K562 (cell line): ENCODE measurements around the gene APC2. TPM values are rescaled to one million over a fixed set of nuclear protein-coding genes. Genes with fewer than 3 reads are reported as not detected.
A peak's percentile ranks its signal among the peaks of the same experiment; 100 is the strongest.

Experiments
- ATAC-seq: fragments of 200-7000 bp; cut with Tn5 transposase; 3 replicates; pipeline ENCODE4 v1.9.1; 2020; ENCODE audit warnings: moderate library complexity
- BruUV-seq: library from RNA; stranded (reverse); fragments of 400-500 nt; replicated peaks from 2 replicates; lab custom pipeline; 2021; lab: Mats Ljungman, UMichigan
- CTCF ChIA-PET: fragments of 300-600 bp; formaldehyde crosslinking; extraction: SDS; loops from one replicate; lab custom pipeline; 2021; ENCODE audit warnings: low intra/inter-chr PET ratio; lab: Yijun Ruan, JAX
- POLR2A ChIA-PET: fragments of 300-600, 350-650 bp; sonication (Branson Sonifier 250); formaldehyde crosslinking; extraction: SDS; loops from one replicate; lab custom pipeline; 2021; ENCODE audit warnings: antibody characterized with exemption, inconsistent platforms; lab: Yijun Ruan, JAX
- DNase-seq, 4 experiments: peaks; one replicate each; pipeline versions ENCODE4 v3.0.0 to v3.0.0-alpha.2; 2011 to 2018; ENCODE audit warnings: low spot score in 3 of 4, mixed read lengths in 3 of 4; ENCODE audit errors: extremely low read depth in 1 of 4
- FAIRE-seq: peaks from 2 replicates; lab custom pipeline; 2011; peaks lifted over from hg19 to GRCh38; lab: Jason Lieb, UNC
- H2AFZ ChIP-seq: 2 replicates; pipeline ENCODE4 v1.6.0; 2011; ENCODE audit warnings: low read depth, low read length, control low read depth, inconsistent platforms
- H3K27ac ChIP-seq: fragments of 200-600 bp; 3 replicates; pipeline ENCODE4 v1.8.0; 2011; ENCODE audit warnings: low read depth, mild to moderate bottlenecking, control low read depth, inconsistent platforms, low read length, moderate library complexity, mixed read lengths; ENCODE audit errors: extremely low read depth
- H3K27me3 ChIP-seq, 2 experiments: fragments of 300-600 bp in 1 of 2; 2 replicates in 1 of 2; 3 replicates in 1 of 2; pipeline versions ENCODE4 v1.6.0 to v1.8.0; 2011; ENCODE audit warnings: inconsistent platforms in 2 of 2, low read length in 2 of 2, mild to moderate bottlenecking in 1 of 2, mixed read lengths in 1 of 2, moderate library complexity in 1 of 2; ENCODE audit not compliant: control insufficient read depth in 2 of 2, insufficient read depth in 2 of 2
- H3K36me3 ChIP-seq: fragments of 300-600 bp; 3 replicates; pipeline ENCODE4 v1.8.0; 2011; ENCODE audit warnings: mild to moderate bottlenecking, low read length, inconsistent platforms; ENCODE audit not compliant: control insufficient read depth, insufficient read depth
- H3K4me1 ChIP-seq, 2 experiments: fragments of 200-600 bp in 1 of 2; replicated peaks in 1 of 2; 2 replicates in 1 of 2; 3 replicates in 1 of 2; pipeline versions ENCODE4 v1.5.1 to v1.8.0; 2011; ENCODE audit warnings: inconsistent platforms in 2 of 2, low read length in 2 of 2, mild to moderate bottlenecking in 1 of 2, mixed read lengths in 1 of 2, moderate library complexity in 1 of 2; ENCODE audit not compliant: control insufficient read depth in 2 of 2, insufficient read depth in 2 of 2
- H3K4me2 ChIP-seq: 2 replicates; pipeline ENCODE4 v1.6.1; 2011; ENCODE audit warnings: low read length, control low read depth, inconsistent platforms, mixed read lengths; ENCODE audit not compliant: insufficient read depth
- H3K4me3 ChIP-seq: fragments of 200-600 bp; sonication (generic), shearing (Covaris generic); 2 replicates; pipeline ENCODE4 v1.5.1; 2016; ENCODE audit warnings: control low read depth, inconsistent platforms
- H3K79me2 ChIP-seq: fragments of 200-600 bp; 3 replicates; pipeline ENCODE4 v1.8.0; 2011; ENCODE audit warnings: low read length, inconsistent platforms; ENCODE audit not compliant: control insufficient read depth, insufficient read depth
- H3K9ac ChIP-seq, 2 experiments: 2 replicates each; pipeline versions ENCODE4 v1.6.0 to v1.6.1; 2011; ENCODE audit warnings: low read depth in 2 of 2, low read length in 2 of 2, control low read depth in 1 of 2, inconsistent platforms in 1 of 2, mild to moderate bottlenecking in 1 of 2, mixed read lengths in 1 of 2; ENCODE audit not compliant: insufficient read depth in 1 of 2
- H3K9me1 ChIP-seq: one replicate; pipeline ENCODE4 v1.6.0; 2011; ENCODE audit warnings: inconsistent platforms, mild to moderate bottlenecking, low read length, moderate library complexity; ENCODE audit not compliant: control insufficient read depth, insufficient read depth
- H3K9me3 ChIP-seq: replicated peaks from 2 replicates; pipeline ENCODE4 v1.5.1; 2011; ENCODE audit warnings: low read depth, low read length, inconsistent platforms; ENCODE audit not compliant: control insufficient read depth, insufficient read depth
- H4K20me1 ChIP-seq: replicated peaks from 2 replicates; pipeline ENCODE4 v1.6.1; 2011; ENCODE audit warnings: low read length, inconsistent platforms, mixed read lengths; ENCODE audit not compliant: control insufficient read depth, insufficient read depth
- BHLHE40 ChIP-seq: IDR thresholded peaks from 2 replicates; pipeline ENCODE4 v1.6.1; 2011; ENCODE audit warnings: low read length, improper control_type of control experiment
- BRD9 ChIP-seq: fragments of 450-650 bp; IDR thresholded peaks from 2 replicates; pipeline ENCODE4 v1.6.1; 2018; ENCODE audit warnings: low read depth; ENCODE audit not compliant: partially characterized antibody
- HDAC3 ChIP-seq: fragments of 450-650 bp; IDR thresholded peaks from 2 replicates; pipeline ENCODE4 v1.6.1; 2018; ENCODE audit warnings: borderline replicate concordance, mild to moderate bottlenecking, moderate library complexity; ENCODE audit not compliant: partially characterized antibody
- HMGN3 ChIP-seq: IDR thresholded peaks from 2 replicates; pipeline ENCODE4 v1.6.1; 2011; ENCODE audit warnings: borderline replicate concordance, low read depth, mild to moderate bottlenecking, mixed read lengths, low read length; ENCODE audit not compliant: insufficient read length; ENCODE audit errors: extremely low read depth
- KLF13 ChIP-seq: fragments of 450-650 bp; IDR thresholded peaks from 2 replicates; pipeline ENCODE4 v1.6.1; 2016; ENCODE audit warnings: missing genetic modification characterization, low read depth, mild to moderate bottlenecking, missing compliant biosample characterization, moderate library complexity, borderline replicate concordance
- NFE2L1 ChIP-seq: fragments of 450-650 bp; IDR thresholded peaks from 2 replicates; pipeline ENCODE4 v1.6.1; 2016; ENCODE audit warnings: missing genetic modification characterization, low read depth, mild to moderate bottlenecking, missing compliant biosample characterization, moderate library complexity, borderline replicate concordance
- NRF1 ChIP-seq, 2 experiments: fragments of 450-650 bp; IDR thresholded peaks in 1 of 2; conservative IDR thresholded peaks in 1 of 2; 2 replicates each; pipeline ENCODE4 v1.6.1; 2014; ENCODE audit warnings: mild to moderate bottlenecking in 2 of 2
- PHTF2 ChIP-seq: fragments of 250-450 bp; sonication (Bioruptor Pico); IDR thresholded peaks from 2 replicates; pipeline ENCODE4 v1.5.0; 2021; ENCODE audit warnings: mild to moderate bottlenecking
- RBFOX2 ChIP-seq: fragments of 200-400 bp; formaldehyde crosslinking; IDR thresholded peaks from 2 replicates; pipeline ENCODE4 v1.6.1; 2017; ENCODE audit warnings: low read depth, mild to moderate bottlenecking, low read length, moderate library complexity
- ZBED1 ChIP-seq: IDR thresholded peaks from 2 replicates; pipeline ENCODE4 v1.6.1; 2014
- ZBTB7A ChIP-seq: IDR thresholded peaks from 2 replicates; pipeline ENCODE4 v1.6.1; 2011; ENCODE audit warnings: low read depth, mild to moderate bottlenecking, low read length, moderate library complexity, borderline replicate concordance; ENCODE audit not compliant: control insufficient read depth
- ZNF12 ChIP-seq: sonication (generic); formaldehyde crosslinking; IDR thresholded peaks from 2 replicates; pipeline ENCODE4 v1.4.0; 2020; ENCODE audit warnings: mild to moderate bottlenecking, missing genetic modification reagents
- ZNF583 ChIP-seq: fragments of 250-450 bp; sonication (Bioruptor Pico); IDR thresholded peaks from 2 replicates; pipeline ENCODE4 v1.4.0; 2020
- ZNF696 ChIP-seq: fragments of 250-450 bp; sonication (Bioruptor Pico); conservative IDR thresholded peaks from 2 replicates; pipeline ENCODE4 v1.4.0; 2020; ENCODE audit warnings: mild to moderate bottlenecking, moderate library complexity
- WGBS: fragments of 100-300 bp; shearing (Covaris generic); methylation state at CpG from one replicate; pipeline ENCODE4 v1.1.6; 2016; ENCODE audit warnings: low coverage, mixed read lengths; ENCODE audit not compliant: insufficient coverage; ENCODE audit errors: missing lambda C conversion rate; 5-methylcytosine and 5-hydroxymethylcytosine counted together
- in situ Hi-C: fragments of 300-500 bp; cut with MboI; formaldehyde crosslinking; loops from 4 replicates; pipeline ENCODE4 v1.15.0; 2018; ENCODE audit warnings: inconsistent platforms, mixed read lengths
- intact Hi-C: fragments of 100-400 bp; cut with micrococcal nuclease; formaldehyde crosslinking; loops from 2 replicates; pipeline ENCODE4 v1.14.2; 2022
- polyA plus RNA-seq, 8 experiments: library from polyadenylated mRNA; depleted of rRNA in 4 of 8; stranded (reverse) in 5 of 8; unstranded in 3 of 8; fragments of >200 nt; fragmentation: Nextera tagmentation in 2 of 8; fragmentation: Illumina TruSeq in 1 of 8; extraction: Ambion mirVana in 2 of 8; extraction: Trizol in 1 of 8; gene quantifications; 2 replicates each; pipeline versions ENCODE4 v1.2.1 to v1.2.3, GENCODE V29; 2011 to 2014; ENCODE audit warnings: inconsistent platforms in 1 of 8, missing spikeins in 1 of 8
- total RNA-seq, 7 experiments: library from RNA; depleted of rRNA in 6 of 7; stranded (reverse); fragments of >200 nt in 6 of 7; fragmentation: Illumina TruSeq in 2 of 7; extraction: Trizol in 2 of 7; gene quantifications; 2 replicates each; pipeline versions ENCODE4 v1.2.1 to v1.2.3, GENCODE V29; 2011 to 2021; ENCODE audit warnings: low replicate concordance in 1 of 7
- TF ChIP-seq, protein P1 (sequence below), 2 experiments: IDR thresholded peaks; 2 replicates each; pipeline ENCODE4 v1.6.1; 2011; ENCODE audit warnings: borderline replicate concordance in 1 of 2, control low read depth in 1 of 2, low read depth in 1 of 2, low read length in 1 of 2, mild to moderate bottlenecking in 1 of 2, mixed read lengths in 1 of 2, moderate library complexity in 1 of 2; ENCODE audit not compliant: insufficient read depth in 1 of 2, insufficient read length in 1 of 2, poor library complexity in 1 of 2, severe bottlenecking in 1 of 2; ENCODE audit errors: extremely low read depth in 1 of 2
- TF ChIP-seq, protein P2 (sequence below): fragments of 250-450 bp; sonication (Bioruptor Pico); IDR thresholded peaks from 2 replicates; pipeline ENCODE4 v1.5.1; 2021; ENCODE audit warnings: mild to moderate bottlenecking

APC2 gene
- total and polyA plus RNA-seq, 9 of the 15 experiments (the other 6 are each of a cell fraction or from before 2014, with no cell fraction given) = 0.01 to 0.40 (median 0.05) TPM; not detected in 3

DNA sequence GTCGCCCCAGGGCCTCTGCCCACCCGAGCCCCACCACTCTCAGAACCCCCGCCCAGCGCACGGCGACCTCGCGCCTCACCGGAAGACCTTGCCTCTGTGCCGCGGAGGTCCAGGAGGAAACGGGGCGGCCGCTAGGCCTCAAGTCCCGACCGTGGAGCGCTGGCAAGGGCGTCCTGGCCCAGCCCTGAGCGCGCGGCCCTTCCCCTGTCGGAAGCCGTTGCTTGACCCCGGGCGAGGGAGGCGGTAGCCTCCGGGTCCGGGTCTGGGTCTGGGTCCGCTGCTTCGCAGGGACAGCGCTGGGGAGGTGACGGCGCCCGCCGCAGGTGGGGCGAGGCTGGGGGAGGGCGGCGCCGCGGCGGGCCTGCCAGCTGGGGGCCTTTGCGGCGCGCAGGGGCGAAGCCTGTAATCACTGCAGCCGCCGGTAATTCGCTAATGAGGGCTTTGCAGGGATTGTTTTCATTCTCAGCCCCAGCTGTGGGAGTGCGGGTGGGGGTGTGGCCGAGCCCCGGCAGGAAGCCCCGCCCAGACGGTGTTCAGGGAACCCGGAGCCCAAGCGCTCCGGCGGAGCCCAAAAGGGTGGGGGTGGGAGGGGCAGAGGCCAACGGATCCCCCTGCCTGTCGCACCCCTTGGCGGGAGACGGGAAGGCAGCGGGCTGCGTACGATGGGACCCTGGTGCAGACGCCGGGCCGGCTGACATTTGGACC is 20.5 kb downstream of the APC2 start (continued):
- TF ChIP-seq BRD9 = no peak
- TF ChIP-seq, protein P1, sequence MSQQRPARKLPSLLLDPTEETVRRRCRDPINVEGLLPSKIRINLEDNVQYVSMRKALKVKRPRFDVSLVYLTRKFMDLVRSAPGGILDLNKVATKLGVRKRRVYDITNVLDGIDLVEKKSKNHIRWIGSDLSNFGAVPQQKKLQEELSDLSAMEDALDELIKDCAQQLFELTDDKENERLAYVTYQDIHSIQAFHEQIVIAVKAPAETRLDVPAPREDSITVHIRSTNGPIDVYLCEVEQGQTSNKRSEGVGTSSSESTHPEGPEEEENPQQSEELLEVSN (IDR thresholded peaks at IDR 0.05; ENCODE audit: borderline replicate concordance in 1 of 2, extremely low read depth in 1 of 2, insufficient read depth in 1 of 2, insufficient read length in 1 of 2, low read depth in 1 of 2, low read length in 1 of 2, poor library complexity in 1 of 2, severe bottlenecking in 1 of 2) = no peak
- no peak for TF ChIP-seq BHLHE40
- no peak for TF ChIP-seq ZNF583 (CRISPR knock-in tag)

DNA sequence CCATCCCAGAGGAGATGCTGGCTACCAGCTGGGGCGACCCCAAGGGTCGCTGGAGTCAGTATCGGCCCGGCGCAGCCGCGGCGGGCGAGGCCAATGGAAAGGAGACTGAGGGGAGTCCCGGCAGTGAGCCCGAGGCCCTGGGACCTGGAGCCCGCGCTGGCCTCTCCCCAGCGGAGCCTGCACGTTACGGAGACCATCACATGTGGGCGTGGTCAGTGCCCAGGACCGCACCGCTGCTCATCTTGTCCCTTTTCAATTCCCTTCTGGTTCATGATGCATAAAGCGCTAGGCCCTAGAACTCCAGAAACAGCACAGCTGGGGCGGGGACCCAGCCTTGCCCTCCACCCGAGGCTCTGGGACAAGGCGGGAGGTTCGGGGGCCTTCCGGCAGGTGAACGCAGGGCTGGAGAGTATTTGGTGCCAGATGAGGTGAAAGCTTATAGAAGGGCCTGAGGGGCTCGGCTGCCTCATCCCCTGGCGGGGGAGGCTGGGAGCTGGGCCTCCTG is 21.1 kb downstream of the APC2 start:
- Histone ChIP-seq H3K79me2 (peaks cover 31% of the 10 kb centered on the region), H2AFZ (no peak overlapping the region), H3K27me3 (no peaks in the 10 kb centered on the region), H3K4me1 (peaks cover 6 to 86% of the 10 kb centered on the region in 2 experiments; a peak in 4 of 5 replicates), H3K27ac (no peak overlapping the region), H3K4me3 (no peak overlapping the region), H4K20me1 (peaks cover 18% of the 10 kb centered on the region), H3K4me2 (peak overlapping the region; percentile 13; the same call in 1 of the 2 replicates), H3K36me3 (peaks cover 19% of the 10 kb centered on the region; the same call in 1 of the 3 replicates), H3K9ac (peak overlapping the region in 1 of 2 experiments; percentile 75; a peak in 1 of 4 replicates), H3K9me3 (no peaks in the 10 kb centered on the region), H3K9me1 (no peaks in the 10 kb centered on the region)
- no peak for DNase-seq
- intact Hi-C loops = no loop called here
- 23% methylated on average over 27 of the region's 28 CpGs for WGBS
- ChIA-PET CTCF (interaction anchor here (0.6 kb wide), 1 partner anchor 42 kb away, joined by 3 read pairs; no protein-coding TSS in a partner anchor), POLR2A (interaction anchor here (1.2 to 1.7 kb wide), 4 partner anchors 12 to 28 kb away, joined by 6 to 9 read pairs (median 6); no protein-coding TSS in a partner anchor)
- peak; percentile 40 for FAIRE-seq
- in situ Hi-C loops = no loop called here
- peak; percentile 66 for ATAC-seq
- BruUV-seq = no TSS peak
- TF ChIP-seq HMGN3 (peak; percentile 56), KLF13 (peak; percentile 49; the same call in 1 of the 2 replicates), ZBTB7A (peak; percentile 38; the same call in 1 of the 2 replicates), ZNF696 (CRISPR knock-in tag) (no peak), ZBED1 (no peak; the same call in 1 of the 2 replicates), NFE2L1 (tag) (no peak), NRF1 (conservative IDR thresholded peaks at IDR 0.05 in 1 of 2, IDR thresholded peaks at IDR 0.05 in 1 of 2) (0 out of 4 replicates have a peak, but pooled peaks of 1 of the 2 experiments have one; percentile 29), RBFOX2 (peak; percentile 37), HDAC3 (no peak), PHTF2 (CRISPR knock-in tag) (no peak), ZNF12 (CRISPR knock-in tag) (peak; percentile 50; the same call in 1 of the 2 replicates)
- TF ChIP-seq, protein P2, sequence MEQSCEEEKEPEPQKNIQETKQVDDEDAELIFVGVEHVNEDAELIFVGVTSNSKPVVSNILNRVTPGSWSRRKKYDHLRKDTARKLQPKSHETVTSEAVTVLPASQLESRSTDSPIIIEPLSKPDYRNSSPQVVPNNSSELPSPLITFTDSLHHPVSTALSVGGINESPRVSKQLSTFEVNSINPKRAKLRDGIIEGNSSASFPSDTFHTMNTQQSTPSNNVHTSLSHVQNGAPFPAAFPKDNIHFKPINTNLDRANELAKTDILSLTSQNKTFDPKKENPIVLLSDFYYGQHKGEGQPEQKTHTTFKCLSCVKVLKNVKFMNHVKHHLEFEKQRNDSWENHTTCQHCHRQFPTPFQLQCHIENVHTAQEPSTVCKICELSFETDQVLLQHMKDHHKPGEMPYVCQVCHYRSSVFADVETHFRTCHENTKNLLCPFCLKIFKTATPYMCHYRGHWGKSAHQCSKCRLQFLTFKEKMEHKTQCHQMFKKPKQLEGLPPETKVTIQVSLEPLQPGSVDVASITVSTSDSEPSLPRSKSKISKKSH = no peak
